HepG2 (cell line): ENCODE results near the gene MAN2A2. TPM values are rescaled to one million over a fixed set of nuclear protein-coding genes. Genes with fewer than 3 reads are reported as not detected.

Experiments used
- ATAC-seq: fragments of 200-7000 bp; cut with Tn5 transposase; 3 replicates; pipeline ENCODE4 v1.9.1; 2020; ENCODE audit warnings: mild to moderate bottlenecking, moderate library complexity
- BruUV-seq: library from RNA; stranded (reverse); fragments of 400-500 nt; replicated peaks from 2 replicates; lab custom pipeline; 2021; lab: Mats Ljungman, UMichigan
- CTCF ChIA-PET: fragments of 300-600 bp; formaldehyde crosslinking; extraction: SDS; loops from one replicate; lab custom pipeline; 2021; ENCODE audit warnings: low total read pairs, inconsistent platforms, low intra/inter-chr PET ratio; lab: Yijun Ruan, JAX
- POLR2A ChIA-PET: fragments of 350-600 bp; sonication (Branson Sonifier 250); formaldehyde crosslinking; loops from one replicate; lab custom pipeline; 2020; ENCODE audit warnings: antibody characterized with exemption, inconsistent platforms; lab: Yijun Ruan, JAX
- DNase-seq: peaks from one replicate; pipeline ENCODE4 v3.0.0-alpha.2; 2015; ENCODE audit warnings: low spot score
- FAIRE-seq: peaks from 3 replicates; lab custom pipeline; 2011; peaks lifted over from hg19 to GRCh38; lab: Jason Lieb, UNC
- H2AFZ ChIP-seq: one replicate; pipeline ENCODE4 v1.6.1; 2011; ENCODE audit warnings: low read length, inconsistent platforms
- H3K27ac ChIP-seq: fragments of 300-600 bp; 3 replicates; pipeline ENCODE4 v1.8.0; 2011; ENCODE audit warnings: mixed run types, mild to moderate bottlenecking, mixed read lengths, low read length, inconsistent platforms; ENCODE audit not compliant: insufficient read depth; ENCODE audit errors: extremely low read length
- H3K27me3 ChIP-seq, 2 experiments: fragments of 200-600 bp in 1 of 2; 2 replicates in 1 of 2; 3 replicates in 1 of 2; pipeline versions ENCODE4 v1.6.0 to v1.8.0; 2011; ENCODE audit warnings: low read length in 2 of 2, mild to moderate bottlenecking in 2 of 2, moderate library complexity in 2 of 2, inconsistent platforms in 1 of 2; ENCODE audit not compliant: insufficient read depth in 2 of 2, control insufficient read depth in 1 of 2
- H3K36me3 ChIP-seq, 2 experiments: fragments of 200-600 bp in 1 of 2; replicated peaks in 1 of 2; 2 replicates in 1 of 2; 3 replicates in 1 of 2; pipeline versions ENCODE4 v1.5.1 to v1.8.0; 2011; ENCODE audit warnings: low read length in 2 of 2, inconsistent platforms in 1 of 2; ENCODE audit not compliant: insufficient read depth in 2 of 2, control insufficient read depth in 1 of 2
- H3K4me1 ChIP-seq: 2 replicates; pipeline ENCODE4 v1.5.1; 2012; ENCODE audit warnings: low read length, inconsistent platforms; ENCODE audit not compliant: insufficient read depth
- H3K4me2 ChIP-seq: 2 replicates; pipeline ENCODE4 v1.6.0; 2011; ENCODE audit warnings: low read depth, low read length, inconsistent platforms
- H3K4me3 ChIP-seq, 3 experiments: fragments of 200-600 bp in 1 of 3; sonication (generic), shearing (Covaris generic) in 1 of 3; replicated peaks in 1 of 3; 2 replicates each; pipeline ENCODE4 v1.5.1; 2011 to 2016; ENCODE audit warnings: low read length in 3 of 3, inconsistent platforms in 2 of 3, low read depth in 2 of 3, mild to moderate bottlenecking in 2 of 3, control low read depth in 1 of 3, mixed read lengths in 1 of 3; ENCODE audit not compliant: insufficient read depth in 1 of 3
- H3K79me2 ChIP-seq: one replicate; pipeline ENCODE4 v1.6.1; 2011; ENCODE audit warnings: low read length, inconsistent platforms; ENCODE audit not compliant: insufficient read depth
- H3K9ac ChIP-seq: 2 replicates; pipeline ENCODE4 v1.6.0; 2011; ENCODE audit warnings: mild to moderate bottlenecking, low read depth, low read length, inconsistent platforms; ENCODE audit not compliant: insufficient read depth
- H3K9me3 ChIP-seq: 2 replicates; pipeline ENCODE4 v1.5.1; 2012; ENCODE audit warnings: mild to moderate bottlenecking, low read length
- H4K20me1 ChIP-seq: 2 replicates; pipeline ENCODE4 v1.6.0; 2011; ENCODE audit warnings: inconsistent platforms, mild to moderate bottlenecking, low read length, moderate library complexity; ENCODE audit not compliant: insufficient read depth
- ASH2L ChIP-seq: fragments of 300-600, 200-600 bp; sonication (generic); IDR thresholded peaks from 2 replicates; pipeline ENCODE4 v1.7.0; 2017; ENCODE audit warnings: low read depth, mild to moderate bottlenecking, moderate library complexity, mixed read lengths, low read length; ENCODE audit not compliant: insufficient read length
- CCAR2 ChIP-seq: fragments of 200-400 bp; formaldehyde crosslinking; optimal IDR thresholded peaks from 2 replicates; pipeline ENCODE3; 2018; ENCODE audit warnings: low read depth, mild to moderate bottlenecking, low read length, moderate library complexity
- ELF4 ChIP-seq: sonication (generic); formaldehyde crosslinking; IDR thresholded peaks from 2 replicates; pipeline ENCODE4 v1.5.0; 2020; ENCODE audit warnings: missing genetic modification reagents, mild to moderate bottlenecking, moderate library complexity, borderline replicate concordance
- SAFB2 ChIP-seq: sonication (generic); formaldehyde crosslinking; IDR thresholded peaks from 2 replicates; pipeline ENCODE4 v1.5.1; 2020; ENCODE audit warnings: missing genetic modification reagents, low read depth, mild to moderate bottlenecking, borderline replicate concordance
- SMYD3 ChIP-seq: sonication (generic); formaldehyde crosslinking; IDR thresholded peaks from 2 replicates; pipeline ENCODE4 v1.8.1; 2023; ENCODE audit warnings: mild to moderate bottlenecking, missing genetic modification reagents
- ZBTB42 ChIP-seq: sonication (generic); formaldehyde crosslinking; IDR thresholded peaks from 2 replicates; pipeline ENCODE4 v1.5.0; 2020; ENCODE audit warnings: mild to moderate bottlenecking, missing genetic modification reagents
- ZFP36L2 ChIP-seq: sonication (generic); formaldehyde crosslinking; IDR thresholded peaks from 2 replicates; pipeline ENCODE4 v1.4.0; 2020; ENCODE audit warnings: missing genetic modification reagents
- ZNF225 ChIP-seq: sonication (generic); formaldehyde crosslinking; IDR thresholded peaks from 2 replicates; pipeline ENCODE4 v1.4.0; 2020; ENCODE audit warnings: mild to moderate bottlenecking, missing genetic modification reagents
- ZNF510 ChIP-seq: sonication (generic); formaldehyde crosslinking; IDR thresholded peaks from 2 replicates; pipeline ENCODE4 v1.4.0; 2020; ENCODE audit warnings: low read depth, mild to moderate bottlenecking, missing genetic modification reagents
- WGBS: methylation state at CpG from one replicate; pipeline ENCODE4 v1.1.6; 2017; ENCODE audit warnings: low lambda C conversion rate; 5-methylcytosine and 5-hydroxymethylcytosine counted together
- in situ Hi-C: cut with HindIII; loops from 2 replicates; pipeline ENCODE4 v1.10.0; 2017; ENCODE audit warnings: low pct_unique_long_range_greater_than_20kb; ENCODE audit not compliant: extremely low pct_ligation_motif_present
- intact Hi-C: fragments of 100-400 bp; cut with micrococcal nuclease; formaldehyde crosslinking; loops from one replicate; pipeline ENCODE4 v1.10.0; 2022; ENCODE audit not compliant: unreplicated experiment
- polyA plus RNA-seq, 8 experiments: library from polyadenylated mRNA; depleted of rRNA in 3 of 8; stranded (reverse) in 7 of 8; unstranded in 1 of 8; fragments of >200 nt; fragmentation: Illumina TruSeq in 4 of 8; extraction: Trizol in 4 of 8; gene quantifications; 2 replicates each; pipeline versions ENCODE4 v1.2.1 to v1.2.3, GENCODE V29; 2011 to 2016; ENCODE audit warnings: low read depth in 4 of 8, missing spikeins in 1 of 8, mixed read lengths in 1 of 8; ENCODE audit not compliant: insufficient read depth in 1 of 8
- total RNA-seq, 5 experiments: library from RNA; depleted of rRNA; stranded (reverse); fragments of >200 nt; fragmentation: Illumina TruSeq; extraction: Trizol; gene quantifications; 2 replicates each; pipeline ENCODE4 v1.2.3, GENCODE V29; 2016; ENCODE audit warnings: low read depth in 1 of 5
- TF ChIP-seq, protein P1 (sequence below): sonication (generic); formaldehyde crosslinking; IDR thresholded peaks from 2 replicates; pipeline ENCODE4 v1.9.0; 2022; ENCODE audit warnings: missing genetic modification reagents, mild to moderate bottlenecking, borderline replicate concordance
- TF ChIP-seq, protein P2 (sequence below): IDR thresholded peaks from 2 replicates; pipeline ENCODE4 v1.4.0; 2020; ENCODE audit warnings: mild to moderate bottlenecking, missing genetic modification reagents
- TF ChIP-seq, protein P3 (sequence below): sonication (generic); formaldehyde crosslinking; IDR thresholded peaks from 2 replicates; pipeline ENCODE4 v1.4.0; 2020; ENCODE audit warnings: mild to moderate bottlenecking, low read depth, missing genetic modification reagents

MAN2A2 gene
- total and polyA plus RNA-seq, 2 of the 13 experiments (the other 11 are each of a cell fraction or from before 2014, with no cell fraction given), result 17.5 to 51.5 TPM

DNA sequence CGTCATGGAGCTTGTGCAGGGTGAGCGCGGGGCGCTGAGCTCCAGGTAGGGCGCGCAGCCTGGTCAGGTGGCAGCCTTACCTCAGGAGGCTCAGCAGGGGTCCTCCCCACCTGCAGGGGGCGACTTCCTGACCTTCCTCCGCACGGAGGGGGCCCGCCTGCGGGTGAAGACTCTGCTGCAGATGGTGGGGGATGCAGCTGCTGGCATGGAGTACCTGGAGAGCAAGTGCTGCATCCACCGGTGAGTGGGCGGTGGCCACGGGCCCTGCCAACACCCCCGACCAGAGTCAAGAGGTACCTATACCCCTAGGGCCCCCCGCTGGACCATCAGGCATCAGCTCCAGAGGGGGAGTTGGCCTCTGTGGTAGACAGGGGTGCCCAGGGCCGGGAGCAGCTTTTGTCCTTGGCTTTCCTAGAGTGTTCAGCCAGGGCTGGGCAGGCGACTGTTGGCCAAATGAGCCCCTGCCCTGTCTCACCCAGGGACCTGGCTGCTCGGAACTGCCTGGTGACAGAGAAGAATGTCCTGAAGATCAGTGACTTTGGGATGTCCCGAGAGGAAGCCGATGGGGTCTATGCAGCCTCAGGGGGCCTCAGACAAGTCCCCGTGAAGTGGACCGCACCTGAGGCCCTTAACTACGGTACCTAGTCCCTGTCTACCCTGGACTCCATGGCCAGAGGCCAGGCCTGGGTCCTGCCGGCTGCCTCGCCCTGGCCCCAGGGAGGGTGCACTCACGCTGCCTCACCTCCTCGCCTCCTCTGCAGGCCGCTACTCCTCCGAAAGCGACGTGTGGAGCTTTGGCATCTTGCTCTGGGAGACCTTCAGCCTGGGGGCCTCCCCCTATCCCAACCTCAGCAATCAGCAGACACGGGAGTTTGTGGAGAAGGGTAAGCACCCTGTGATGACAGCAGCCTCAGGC lies 9.7 kb upstream of the MAN2A2 start:
- H3K36me3 ChIP-seq, result no peaks in the 10 kb centered on the region
- H3K4me3 ChIP-seq, result peak overlapping the region; percentile 52 to 76 (median 66); a peak in 5 of 6 replicates
- WGBS, result 38% methylated on average over 11 of the region's 33 CpGs
- FAIRE-seq, result no peak
- BruUV-seq, result TSS peak; percentile 49
- ChIA-PET CTCF (interaction anchor here (1.1 kb wide), 1 partner anchor 246 kb away, joined by 3 read pairs; no protein-coding TSS in a partner anchor), POLR2A (interaction anchor here (0.8 to 2.0 kb wide), 8 partner anchors 9 to 228 kb away, joined by 3 to 16 read pairs (median 4); partner anchors contain the start of genes BLM, FES, HDDC3 and MAN2A2)
- H4K20me1 ChIP-seq, result no peaks in the 10 kb centered on the region
- peaks cover 0 to 7% of the 10 kb centered on the region in 2 experiments; a peak in 2 of 5 replicates for H3K27me3 ChIP-seq
- H3K79me2 ChIP-seq, result no peaks in the 10 kb centered on the region
- H3K9ac ChIP-seq, result peak overlapping the region; percentile 66
- no peak overlapping the region for H2AFZ ChIP-seq
- in situ Hi-C loops, result no loop called here
- intact Hi-C loops, result no loop called here
- H3K9me3 ChIP-seq, result no peaks in the 10 kb centered on the region
- peak; percentile 53 for DNase-seq
- H3K27ac ChIP-seq, result no peak overlapping the region
- no peaks in the 10 kb centered on the region for H3K4me1 ChIP-seq
- peak overlapping the region; percentile 65 for H3K4me2 ChIP-seq
- peak; percentile 90 for ATAC-seq
- TF ChIP-seq ELF4 (CRISPR knock-in tag) (no peak), ZBTB42 (CRISPR knock-in tag) (no peak), ASH2L (no peak), SMYD3 (CRISPR knock-in tag) (no peak), ZNF225 (CRISPR knock-in tag) (peak; percentile 13; the same call in 1 of the 2 replicates), ZFP36L2 (no peak), ZNF510 (CRISPR knock-in tag) (no peak), SAFB2 (CRISPR knock-in tag) (no peak), CCAR2 (no peak)
- TF ChIP-seq, protein P1, sequence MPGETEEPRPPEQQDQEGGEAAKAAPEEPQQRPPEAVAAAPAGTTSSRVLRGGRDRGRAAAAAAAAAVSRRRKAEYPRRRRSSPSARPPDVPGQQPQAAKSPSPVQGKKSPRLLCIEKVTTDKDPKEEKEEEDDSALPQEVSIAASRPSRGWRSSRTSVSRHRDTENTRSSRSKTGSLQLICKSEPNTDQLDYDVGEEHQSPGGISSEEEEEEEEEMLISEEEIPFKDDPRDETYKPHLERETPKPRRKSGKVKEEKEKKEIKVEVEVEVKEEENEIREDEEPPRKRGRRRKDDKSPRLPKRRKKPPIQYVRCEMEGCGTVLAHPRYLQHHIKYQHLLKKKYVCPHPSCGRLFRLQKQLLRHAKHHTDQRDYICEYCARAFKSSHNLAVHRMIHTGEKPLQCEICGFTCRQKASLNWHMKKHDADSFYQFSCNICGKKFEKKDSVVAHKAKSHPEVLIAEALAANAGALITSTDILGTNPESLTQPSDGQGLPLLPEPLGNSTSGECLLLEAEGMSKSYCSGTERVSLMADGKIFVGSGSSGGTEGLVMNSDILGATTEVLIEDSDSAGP (CRISPR knock-in tag), result peak; percentile 78
- TF ChIP-seq, protein P2, sequence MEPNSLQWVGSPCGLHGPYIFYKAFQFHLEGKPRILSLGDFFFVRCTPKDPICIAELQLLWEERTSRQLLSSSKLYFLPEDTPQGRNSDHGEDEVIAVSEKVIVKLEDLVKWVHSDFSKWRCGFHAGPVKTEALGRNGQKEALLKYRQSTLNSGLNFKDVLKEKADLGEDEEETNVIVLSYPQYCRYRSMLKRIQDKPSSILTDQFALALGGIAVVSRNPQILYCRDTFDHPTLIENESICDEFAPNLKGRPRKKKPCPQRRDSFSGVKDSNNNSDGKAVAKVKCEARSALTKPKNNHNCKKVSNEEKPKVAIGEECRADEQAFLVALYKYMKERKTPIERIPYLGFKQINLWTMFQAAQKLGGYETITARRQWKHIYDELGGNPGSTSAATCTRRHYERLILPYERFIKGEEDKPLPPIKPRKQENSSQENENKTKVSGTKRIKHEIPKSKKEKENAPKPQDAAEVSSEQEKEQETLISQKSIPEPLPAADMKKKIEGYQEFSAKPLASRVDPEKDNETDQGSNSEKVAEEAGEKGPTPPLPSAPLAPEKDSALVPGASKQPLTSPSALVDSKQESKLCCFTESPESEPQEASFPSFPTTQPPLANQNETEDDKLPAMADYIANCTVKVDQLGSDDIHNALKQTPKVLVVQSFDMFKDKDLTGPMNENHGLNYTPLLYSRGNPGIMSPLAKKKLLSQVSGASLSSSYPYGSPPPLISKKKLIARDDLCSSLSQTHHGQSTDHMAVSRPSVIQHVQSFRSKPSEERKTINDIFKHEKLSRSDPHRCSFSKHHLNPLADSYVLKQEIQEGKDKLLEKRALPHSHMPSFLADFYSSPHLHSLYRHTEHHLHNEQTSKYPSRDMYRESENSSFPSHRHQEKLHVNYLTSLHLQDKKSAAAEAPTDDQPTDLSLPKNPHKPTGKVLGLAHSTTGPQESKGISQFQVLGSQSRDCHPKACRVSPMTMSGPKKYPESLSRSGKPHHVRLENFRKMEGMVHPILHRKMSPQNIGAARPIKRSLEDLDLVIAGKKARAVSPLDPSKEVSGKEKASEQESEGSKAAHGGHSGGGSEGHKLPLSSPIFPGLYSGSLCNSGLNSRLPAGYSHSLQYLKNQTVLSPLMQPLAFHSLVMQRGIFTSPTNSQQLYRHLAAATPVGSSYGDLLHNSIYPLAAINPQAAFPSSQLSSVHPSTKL (CRISPR knock-in tag), result no peak
- TF ChIP-seq, protein P3, sequence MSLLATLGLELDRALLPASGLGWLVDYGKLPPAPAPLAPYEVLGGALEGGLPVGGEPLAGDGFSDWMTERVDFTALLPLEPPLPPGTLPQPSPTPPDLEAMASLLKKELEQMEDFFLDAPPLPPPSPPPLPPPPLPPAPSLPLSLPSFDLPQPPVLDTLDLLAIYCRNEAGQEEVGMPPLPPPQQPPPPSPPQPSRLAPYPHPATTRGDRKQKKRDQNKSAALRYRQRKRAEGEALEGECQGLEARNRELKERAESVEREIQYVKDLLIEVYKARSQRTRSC (CRISPR knock-in tag), result no peak
